Gastroesophageal sphincter (tissue), 3 donors: ENCODE data around the gene TRIM45.

Experiments used
- CTCF ChIP-seq, 4 experiments: fragments of 200-600 bp in 2 of 4; fragments of 450-650 bp in 2 of 4; sonication (generic) in 1 of 4; IDR thresholded peaks; one replicate each; pipeline ENCODE4 v1.5.1; 2017 to 2019; ENCODE audit warnings: antibody characterized with exemption in 4 of 4, mild to moderate bottlenecking in 2 of 4, moderate library complexity in 2 of 4
- EP300 ChIP-seq: sonication (generic); formaldehyde crosslinking; IDR thresholded peaks from one replicate; pipeline ENCODE4 v1.6.1; 2017; ENCODE audit warnings: antibody characterized with exemption, mild to moderate bottlenecking
- POLR2A ChIP-seq, 2 donors: fragments of 450-650 bp; IDR thresholded peaks; one replicate each; pipeline ENCODE4 v1.6.1; 2017; ENCODE audit warnings: antibody characterized with exemption in 2 of 2, mild to moderate bottlenecking in 2 of 2, moderate library complexity in 1 of 2
- POLR2AphosphoS5 ChIP-seq: sonication (generic); formaldehyde crosslinking; IDR thresholded peaks from one replicate; pipeline ENCODE4 v1.6.1; 2017; ENCODE audit warnings: antibody characterized with exemption

GRCh38 chr1:117101334-117101733 is 20.2 kb downstream of the TRIM45 start:
- no peak for TF ChIP-seq POLR2A (IDR thresholded peaks at IDR 0.05)
- no peak for TF ChIP-seq CTCF (IDR thresholded peaks at IDR 0.05)
- TF ChIP-seq POLR2AphosphoS5, result no peak
- TF ChIP-seq EP300, result no peak
